Colonic mucosa (tissue), 4 donors: Measurements from ENCODE around the gene PFKP. TPM values are rescaled to one million over a fixed set of nuclear protein-coding genes. Genes with fewer than 3 reads are reported as not detected.

Experiments used
- DNase-seq: peaks from one replicate; pipeline ENCODE4 v3.0.0-alpha.2; 2020
- H3K27ac ChIP-seq: fragments of 200-600 bp; one replicate; pipeline ENCODE4 v1.8.0; 2021
- H3K27me3 ChIP-seq: fragments of 200-600 bp; one replicate; pipeline ENCODE4 v1.8.0; 2021
- H3K36me3 ChIP-seq: fragments of 200-600 bp; one replicate; pipeline ENCODE4 v1.8.0; 2021
- H3K4me1 ChIP-seq: fragments of 200-600 bp; one replicate; pipeline ENCODE4 v1.8.0; 2021; ENCODE audit warnings: mild to moderate bottlenecking
- H3K4me3 ChIP-seq: fragments of 200-600 bp; one replicate; pipeline ENCODE4 v1.8.0; 2021
- H3K9ac ChIP-seq, 2 donors: one replicate each; pipeline ENCODE4 v1.7.0; 2013; ENCODE audit warnings: control low read depth in 2 of 2, low read depth in 2 of 2, low read length in 2 of 2
- H3K9me3 ChIP-seq: fragments of 200-600 bp; one replicate; pipeline ENCODE4 v1.8.0; 2021
- intact Hi-C: fragments of 100-400 bp; cut with DNase I; formaldehyde crosslinking; loops from one replicate; pipeline ENCODE4 v1.14.1; 2022
- total RNA-seq, 2 donors: library from RNA; stranded (reverse); fragmentation: NEBNext Ultra II Directional in 1 of 2; extraction: Animal tissue kit (Norgen Biotek cat#: 25700) in 1 of 2; gene quantifications; one replicate each; pipeline ENCODE4 v1.2.1, GENCODE V29; 2021
- TF ChIP-seq, protein P1 (sequence below): fragments of 200-600 bp; IDR thresholded peaks from one replicate; pipeline ENCODE4 v1.8.0; 2022; ENCODE audit warnings: antibody characterized with exemption, mild to moderate bottlenecking
- donor health status: healthy.
- donor health status: DM: no; HTN: no; CAD: no.
- donor health status: DM: no; HTN: no; CAD: no.

PFKP gene
- total RNA-seq, 2 donors from 2014 or later: 134 to 209 TPM

DNA sequence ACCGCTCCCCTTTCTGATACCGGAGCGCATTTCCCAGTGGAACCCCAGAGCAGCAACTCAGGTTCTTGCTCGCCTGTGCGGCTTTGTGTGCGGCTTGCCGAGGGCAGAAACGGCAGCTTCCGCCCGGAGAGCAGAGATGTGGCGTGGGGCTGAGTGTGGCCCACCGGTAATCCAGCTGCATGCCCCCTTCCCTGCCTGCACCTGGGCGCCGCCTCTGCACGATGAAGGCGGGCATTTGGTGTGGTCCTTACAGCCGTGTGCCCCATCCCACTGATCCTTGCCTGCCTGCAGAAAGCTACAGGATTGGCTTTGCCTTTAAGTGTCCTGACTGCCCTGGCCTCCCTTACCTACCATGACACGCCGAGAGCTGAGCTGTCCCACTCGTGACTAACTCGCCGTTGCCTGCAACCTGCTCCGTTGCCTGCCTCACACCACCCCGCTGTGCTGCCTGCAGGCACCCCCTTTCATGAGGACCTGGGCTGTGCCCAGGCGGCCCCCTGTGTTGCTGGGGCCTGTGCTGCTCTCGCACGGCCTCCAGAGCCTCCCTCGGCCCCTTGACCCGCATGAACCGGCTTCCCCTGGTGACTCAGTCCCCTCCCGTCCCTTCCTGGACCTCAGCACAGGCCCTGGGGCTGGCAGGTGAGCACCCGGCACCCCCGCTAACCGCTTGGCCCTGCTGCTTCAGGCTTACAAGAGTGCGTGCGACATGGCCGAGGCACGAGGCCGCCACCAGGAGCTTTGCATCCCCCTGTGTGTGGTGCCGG lies 57.2 kb downstream of the PFKP start:
- H3K4me3 ChIP-seq: no peak overlapping the region
- no peaks in the 10 kb centered on the region for H3K4me1 ChIP-seq
- TF ChIP-seq, protein P1, sequence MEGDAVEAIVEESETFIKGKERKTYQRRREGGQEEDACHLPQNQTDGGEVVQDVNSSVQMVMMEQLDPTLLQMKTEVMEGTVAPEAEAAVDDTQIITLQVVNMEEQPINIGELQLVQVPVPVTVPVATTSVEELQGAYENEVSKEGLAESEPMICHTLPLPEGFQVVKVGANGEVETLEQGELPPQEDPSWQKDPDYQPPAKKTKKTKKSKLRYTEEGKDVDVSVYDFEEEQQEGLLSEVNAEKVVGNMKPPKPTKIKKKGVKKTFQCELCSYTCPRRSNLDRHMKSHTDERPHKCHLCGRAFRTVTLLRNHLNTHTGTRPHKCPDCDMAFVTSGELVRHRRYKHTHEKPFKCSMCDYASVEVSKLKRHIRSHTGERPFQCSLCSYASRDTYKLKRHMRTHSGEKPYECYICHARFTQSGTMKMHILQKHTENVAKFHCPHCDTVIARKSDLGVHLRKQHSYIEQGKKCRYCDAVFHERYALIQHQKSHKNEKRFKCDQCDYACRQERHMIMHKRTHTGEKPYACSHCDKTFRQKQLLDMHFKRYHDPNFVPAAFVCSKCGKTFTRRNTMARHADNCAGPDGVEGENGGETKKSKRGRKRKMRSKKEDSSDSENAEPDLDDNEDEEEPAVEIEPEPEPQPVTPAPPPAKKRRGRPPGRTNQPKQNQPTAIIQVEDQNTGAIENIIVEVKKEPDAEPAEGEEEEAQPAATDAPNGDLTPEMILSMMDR: no peak
- H3K36me3 ChIP-seq: peaks cover 11% of the 10 kb centered on the region
- no peak overlapping the region for H3K27ac ChIP-seq
- intact Hi-C loops: no loop called here
- DNase-seq: no peak
- H3K9me3 ChIP-seq: no peaks in the 10 kb centered on the region
- no peaks in the 10 kb centered on the region for H3K27me3 ChIP-seq
- H3K9ac ChIP-seq: no peak overlapping the region

DNA sequence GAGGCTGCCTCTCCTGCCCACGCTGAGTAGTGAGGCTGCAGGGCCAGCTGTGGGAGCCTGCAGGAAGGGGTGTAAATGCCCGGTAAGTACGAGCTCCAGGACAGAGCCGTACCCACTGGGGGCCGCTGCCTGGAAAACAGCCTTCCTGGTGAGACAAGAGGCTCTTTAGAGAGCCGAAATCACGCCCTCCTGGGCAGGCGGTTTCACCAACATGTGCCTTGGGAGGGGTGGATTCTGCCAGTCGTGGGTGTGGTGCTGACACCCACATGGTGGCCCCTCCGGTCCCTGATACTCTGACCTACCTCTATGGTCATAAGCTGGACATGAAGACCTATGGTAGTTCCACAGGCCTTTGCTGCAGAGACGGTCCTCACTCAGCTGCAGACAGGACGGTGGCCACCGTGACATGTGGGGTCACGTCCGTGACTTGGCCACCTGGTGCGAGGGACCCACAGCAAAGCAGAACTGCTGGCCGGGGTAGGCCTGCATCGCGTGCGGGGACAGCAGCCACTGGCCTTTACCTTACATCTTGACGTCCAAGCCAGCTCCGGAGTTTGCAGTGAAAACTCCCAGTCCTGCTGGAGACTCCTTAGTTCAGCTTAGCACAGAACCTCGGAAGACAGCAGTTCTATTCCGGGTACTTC lies 58.3 kb downstream of the PFKP start:
- Histone ChIP-seq H3K9me3 (no peaks in the 10 kb centered on the region), H3K4me1 (no peaks in the 10 kb centered on the region), H3K9ac (no peak overlapping the region), H3K27me3 (no peaks in the 10 kb centered on the region), H3K27ac (no peak overlapping the region), H3K4me3 (no peak overlapping the region), H3K36me3 (peaks cover 11% of the 10 kb centered on the region)
- TF ChIP-seq, protein P1: no peak
- no peak for DNase-seq
- intact Hi-C loops: no loop called here

DNA sequence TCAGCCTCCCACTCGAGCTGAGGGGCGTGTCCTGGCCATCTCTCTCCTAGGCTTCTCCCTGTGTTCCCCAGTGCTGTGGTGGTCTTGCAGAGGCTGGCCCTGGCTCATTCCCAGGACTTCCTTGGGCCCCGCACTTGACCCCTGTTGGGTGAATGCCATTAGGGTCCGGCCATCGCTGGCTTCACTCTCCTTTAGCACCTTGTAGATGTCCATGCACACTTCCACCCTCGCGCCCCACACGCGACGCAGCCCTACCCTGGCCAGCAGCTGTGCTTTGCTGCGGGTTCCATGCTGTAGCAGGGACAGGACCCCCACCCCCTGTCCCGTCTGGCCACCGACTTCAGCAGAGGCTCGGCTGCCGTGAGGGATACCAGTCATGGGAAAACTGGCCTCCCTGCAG lies 58.9 kb downstream of the PFKP start:
- intact Hi-C loops: no loop called here
- H3K27me3 ChIP-seq: no peaks in the 10 kb centered on the region
- H3K9me3 ChIP-seq: no peaks in the 10 kb centered on the region
- peaks cover 11% of the 10 kb centered on the region for H3K36me3 ChIP-seq
- no peaks in the 10 kb centered on the region for H3K4me1 ChIP-seq
- H3K27ac ChIP-seq: no peak overlapping the region
- TF ChIP-seq, protein P1: no peak
- no peak overlapping the region for H3K9ac ChIP-seq
- no peak overlapping the region for H3K4me3 ChIP-seq
- DNase-seq: no peak

DNA sequence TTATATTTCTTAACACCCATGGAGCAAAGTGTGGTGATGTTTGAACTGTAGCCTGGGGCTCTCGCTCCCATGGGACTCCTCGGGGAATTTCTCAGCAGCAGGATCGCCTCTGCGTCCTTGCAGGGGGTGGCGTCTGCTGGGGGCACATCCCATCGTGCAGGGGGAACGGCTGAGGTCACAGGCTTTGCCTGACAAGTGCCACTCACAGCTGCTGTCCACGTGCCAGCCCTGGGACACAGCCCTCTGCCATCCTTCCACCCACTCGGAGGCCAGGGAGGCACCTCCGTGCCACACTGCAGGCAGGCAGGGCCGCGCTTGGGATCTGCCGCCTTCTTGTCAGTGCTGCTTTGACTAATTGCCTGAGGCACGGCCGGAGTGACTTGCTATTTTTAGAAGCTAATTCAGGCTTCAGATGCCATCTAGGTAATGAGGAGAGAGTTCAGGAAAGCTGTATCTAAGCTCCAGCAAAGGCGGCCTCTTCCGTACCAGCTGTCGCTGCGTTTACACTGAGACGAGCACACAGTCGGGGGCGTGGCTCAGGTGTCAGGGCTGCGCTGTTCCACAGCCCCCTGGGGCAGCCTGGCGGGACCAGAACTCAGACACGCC lies 59.5 kb downstream of the PFKP start:
- Histone ChIP-seq H3K4me1 (no peaks in the 10 kb centered on the region), H3K27me3 (no peaks in the 10 kb centered on the region), H3K27ac (no peak overlapping the region), H3K9me3 (no peaks in the 10 kb centered on the region), H3K36me3 (peaks cover 11% of the 10 kb centered on the region), H3K9ac (no peak overlapping the region), H3K4me3 (no peak overlapping the region)
- intact Hi-C loops: no loop called here
- DNase-seq: no peak
- TF ChIP-seq, protein P1: no peak

DNA sequence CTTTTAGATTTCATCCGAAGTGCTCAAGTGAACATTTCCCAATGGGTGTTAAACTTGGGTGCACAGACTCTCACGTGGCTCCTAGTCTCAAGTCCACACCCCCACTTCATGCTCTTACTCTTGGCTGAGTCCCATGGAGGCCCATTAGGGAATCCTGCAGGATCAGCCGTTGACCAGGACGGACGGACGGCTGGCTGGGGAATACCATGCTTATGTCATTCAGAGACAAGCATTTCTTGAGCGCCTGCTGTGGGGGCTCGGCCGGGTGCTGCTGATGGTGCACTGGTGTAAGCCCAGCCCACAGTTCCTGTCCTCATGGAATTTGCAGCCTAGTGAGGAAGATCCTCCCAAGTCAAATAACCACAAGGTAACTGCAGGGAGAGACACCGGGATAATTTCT lies 60.6 kb downstream of the PFKP start:
- DNase-seq: no peak
- Histone ChIP-seq H3K9ac (no peak overlapping the region), H3K27me3 (no peaks in the 10 kb centered on the region), H3K4me3 (no peak overlapping the region), H3K27ac (no peak overlapping the region), H3K9me3 (no peaks in the 10 kb centered on the region), H3K4me1 (no peaks in the 10 kb centered on the region), H3K36me3 (peaks cover 2% of the 10 kb centered on the region)
- intact Hi-C loops: no loop called here
- TF ChIP-seq, protein P1: no peak
